Nephron progenitor cell (in vitro differentiated cells): ENCODE results near the gene ARHGAP24.
"Not testable (repeated sequence)": the region's sequence is repeated elsewhere in the genome, so short reads cannot be mapped to it uniquely, and the experiment has no call there.

ENCODE experiments used
- DNase-seq: peaks from one replicate; pipeline ENCODE4 v3.0.0; 2021
- H3K27ac Mint-ChIP-seq: 2 replicates; pipeline ENCODE4 v1.8.0; 2021; ENCODE audit warnings: mild to moderate bottlenecking, moderate library complexity, mixed read lengths
- H3K27me3 Mint-ChIP-seq: 2 replicates; pipeline ENCODE4 v1.8.0; 2021; ENCODE audit warnings: mild to moderate bottlenecking, low read depth, mixed read lengths; ENCODE audit not compliant: poor library complexity
- H3K36me3 Mint-ChIP-seq: 2 replicates; pipeline ENCODE4 v1.8.0; 2021; ENCODE audit warnings: low read depth, mixed read lengths
- H3K4me1 Mint-ChIP-seq: 2 replicates; pipeline ENCODE4 v1.8.0; 2021; ENCODE audit warnings: mixed read lengths
- H3K4me3 Mint-ChIP-seq: 2 replicates; pipeline ENCODE4 v1.8.0; 2021; ENCODE audit warnings: mild to moderate bottlenecking, moderate library complexity, mixed read lengths
- H3K9me3 Mint-ChIP-seq: 2 replicates; pipeline ENCODE4 v1.8.0; 2021; ENCODE audit warnings: mild to moderate bottlenecking, moderate library complexity, mixed read lengths
- CTCF ChIP-seq: fragments of 200-600 bp; sonication (generic); IDR thresholded peaks from 2 replicates; pipeline ENCODE4 v1.5.0; 2021; ENCODE audit warnings: antibody characterized with exemption

Gene ARHGAP24

DNA sequence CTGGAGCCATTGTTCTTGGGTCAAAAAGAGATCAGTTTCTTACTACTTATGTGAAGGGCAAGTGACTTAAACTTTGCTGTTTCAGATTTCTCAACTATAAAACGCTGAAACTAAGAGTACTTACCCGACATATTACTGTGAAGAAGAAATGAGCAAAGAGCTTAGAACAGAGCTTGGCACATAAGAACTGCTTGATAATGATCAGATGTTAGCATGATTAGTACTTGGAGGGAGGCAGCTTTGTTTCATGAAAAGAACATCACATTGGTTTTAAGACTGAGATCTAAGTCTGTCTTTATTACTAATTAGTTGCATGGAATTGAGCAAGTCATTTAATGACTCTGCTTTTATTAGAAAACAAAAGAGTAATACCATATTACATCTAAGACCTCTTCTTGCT, 169.1 kb downstream of the ARHGAP24 start:
- Mint-ChIP-seq H3K9me3 (no peaks in the 10 kb centered on the region), H3K27me3 (no peaks in the 10 kb centered on the region), H3K4me3 (no peak overlapping the region), H3K27ac (no peak overlapping the region), H3K4me1 (no peaks in the 10 kb centered on the region), H3K36me3 (no peaks in the 10 kb centered on the region)
- DNase-seq, result no peak
- TF ChIP-seq CTCF, result no peak

DNA sequence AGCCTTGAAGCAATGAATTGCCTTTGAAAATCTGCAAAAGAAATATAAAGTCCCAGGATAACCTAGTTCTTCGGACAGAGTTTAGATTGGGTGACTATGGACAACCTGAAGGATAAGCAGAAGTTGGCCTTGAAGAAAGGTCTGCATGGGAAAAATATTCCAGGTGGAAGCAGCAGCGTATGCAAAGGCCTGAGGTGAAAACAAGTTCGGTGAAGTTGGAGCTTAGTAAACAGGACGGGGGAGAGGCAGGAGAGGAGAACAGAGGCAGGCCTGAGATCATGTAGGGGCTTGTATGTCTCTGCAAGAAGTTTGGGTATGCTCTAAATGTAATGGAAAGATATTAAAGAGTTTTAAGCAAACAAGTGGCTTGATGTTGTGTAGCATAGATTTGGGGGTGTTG, 176.0 kb downstream of the ARHGAP24 start:
- no peaks in the 10 kb centered on the region for H3K9me3 Mint-ChIP-seq
- no peaks in the 10 kb centered on the region for H3K4me1 Mint-ChIP-seq
- TF ChIP-seq CTCF, result no peak
- no peak overlapping the region for H3K27ac Mint-ChIP-seq
- DNase-seq, result no peak
- no peaks in the 10 kb centered on the region for H3K36me3 Mint-ChIP-seq
- H3K4me3 Mint-ChIP-seq, result no peak overlapping the region
- H3K27me3 Mint-ChIP-seq, result no peaks in the 10 kb centered on the region

DNA sequence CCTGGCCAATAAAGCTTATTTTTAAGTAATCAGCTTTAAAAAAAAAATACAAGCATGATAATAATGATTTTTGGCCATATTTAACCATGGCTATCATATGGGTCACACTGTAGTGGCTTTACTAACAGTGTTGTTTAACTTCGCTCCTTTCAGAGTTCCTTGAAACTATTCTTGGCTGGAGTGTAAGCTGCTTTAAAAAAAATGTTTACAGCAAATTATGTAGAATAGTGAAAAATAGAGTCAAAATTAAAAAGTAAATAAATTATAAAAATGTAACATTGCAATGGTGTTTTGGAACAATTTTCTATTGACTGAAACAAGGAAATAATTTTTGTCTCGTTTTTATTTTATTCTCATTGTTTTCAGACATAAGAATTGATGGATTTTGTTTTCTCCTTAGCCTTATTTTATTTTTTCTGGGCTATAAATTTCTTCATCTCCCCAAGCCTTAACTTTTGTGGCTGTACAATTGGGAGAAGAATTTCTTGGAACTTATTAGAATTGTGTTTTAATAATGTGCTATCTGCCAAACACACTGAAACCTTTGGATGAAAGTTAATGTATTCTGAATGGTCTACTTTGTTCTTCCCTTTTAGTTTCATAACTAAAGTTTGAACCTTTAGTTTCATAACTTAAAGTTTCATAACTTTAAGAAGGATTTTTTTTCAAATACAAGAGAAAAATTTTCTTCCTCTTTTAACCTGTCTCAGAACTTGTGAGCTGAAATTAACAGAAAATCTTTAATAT, 182.0 kb downstream of the ARHGAP24 start:
- no peaks in the 10 kb centered on the region for H3K4me1 Mint-ChIP-seq
- DNase-seq, result no peak
- H3K36me3 Mint-ChIP-seq, result no peaks in the 10 kb centered on the region
- TF ChIP-seq CTCF, result no peak
- H3K9me3 Mint-ChIP-seq, result no peaks in the 10 kb centered on the region
- H3K4me3 Mint-ChIP-seq, result no peak overlapping the region
- no peak overlapping the region for H3K27ac Mint-ChIP-seq
- H3K27me3 Mint-ChIP-seq, result no peaks in the 10 kb centered on the region

DNA sequence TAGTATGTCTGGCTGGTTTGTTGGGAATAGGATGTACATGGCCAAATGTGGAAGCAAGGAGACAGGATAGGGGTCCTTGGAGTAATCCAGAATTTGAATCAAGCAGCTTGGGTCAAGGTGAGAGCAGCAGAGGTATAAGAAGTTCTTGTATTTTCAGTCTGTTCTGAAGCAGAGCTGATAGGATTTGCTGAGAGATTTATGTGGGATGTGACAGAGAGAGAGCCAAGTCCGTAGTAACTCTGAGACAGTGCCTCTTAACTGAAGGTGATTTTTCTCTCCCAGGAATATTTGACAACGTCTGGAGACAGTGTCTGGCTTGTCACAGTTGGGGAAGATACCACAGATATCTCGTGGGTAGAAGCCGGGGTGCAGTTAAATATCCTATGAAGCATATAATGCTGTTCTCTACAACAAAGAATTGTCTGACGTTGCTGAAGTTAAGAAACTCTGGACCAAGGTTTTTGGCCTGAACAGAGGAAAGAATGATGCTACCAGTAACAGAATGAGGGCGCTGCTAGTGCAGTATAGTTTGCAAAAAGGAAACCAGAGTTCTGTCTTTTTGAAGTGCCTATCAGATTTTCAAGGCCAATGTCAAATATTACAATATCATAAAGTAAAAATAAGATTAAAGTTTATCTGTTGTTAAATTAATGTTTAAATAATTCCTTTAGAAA, 184.0 kb downstream of the ARHGAP24 start:
- Mint-ChIP-seq H3K36me3 (no peaks in the 10 kb centered on the region), H3K27me3 (no peaks in the 10 kb centered on the region), H3K4me3 (no peak overlapping the region), H3K27ac (no peak overlapping the region), H3K9me3 (peaks cover 4% of the 10 kb centered on the region), H3K4me1 (no peaks in the 10 kb centered on the region)
- no peak for TF ChIP-seq CTCF
- no peak for DNase-seq

- H3K27me3 Mint-ChIP-seq, result no peaks in the 10 kb centered on the region
- H3K4me1 Mint-ChIP-seq, result no peaks in the 10 kb centered on the region
- no peak for DNase-seq
- H3K36me3 Mint-ChIP-seq, result no peaks in the 10 kb centered on the region
- no peak for TF ChIP-seq CTCF
- H3K4me3 Mint-ChIP-seq, result no peak overlapping the region
- peaks cover 10% of the 10 kb centered on the region for H3K9me3 Mint-ChIP-seq
- H3K27ac Mint-ChIP-seq, result no peak overlapping the region
Observed at GRCh38 chr4:85659610-85660218, 184.8 kb downstream of the ARHGAP24 start.

DNA sequence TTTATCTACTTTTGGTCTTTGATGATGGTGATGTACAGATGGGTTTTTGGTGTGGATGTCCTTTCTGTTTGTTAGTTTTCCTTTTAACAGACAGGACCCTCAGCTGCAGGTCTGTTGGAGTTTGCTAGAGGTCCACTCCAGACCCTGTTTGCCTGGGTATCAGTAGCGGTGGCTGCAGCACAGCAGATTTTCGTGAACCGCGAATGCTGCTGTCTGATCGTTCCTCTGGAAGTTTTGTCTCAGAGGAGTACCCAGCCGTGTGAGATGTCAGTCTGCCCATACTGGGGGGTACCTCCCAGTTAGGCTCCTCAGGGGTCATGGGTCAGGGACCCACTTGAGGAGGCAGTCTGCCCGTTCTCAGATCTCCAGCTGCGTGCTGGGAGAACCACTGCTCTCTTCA, 191.7 kb downstream of the ARHGAP24 start:
- not testable (repeated sequence) for H3K36me3 Mint-ChIP-seq, DNase-seq, H3K27me3 Mint-ChIP-seq, H3K4me1 Mint-ChIP-seq, H3K4me3 Mint-ChIP-seq, H3K27ac Mint-ChIP-seq
- H3K9me3 Mint-ChIP-seq, result peaks cover 42% of the 10 kb centered on the region
